Lung microvascular endothelial cell (primary cell): ENCODE measurements around the gene AJAP1. TPM values are rescaled to one million over a fixed set of nuclear protein-coding genes. Genes with fewer than 3 reads are reported as not detected.
"Not testable (repeated sequence)": the region's sequence is repeated elsewhere in the genome, so short reads cannot be mapped to it uniquely, and the experiment has no call there.

ENCODE experiments used
- DNase-seq, 2 donors: peaks; one replicate each; pipeline versions ENCODE4 v3.0.0 to v3.0.0-alpha.2; 2010; ENCODE audit warnings: low read depth in 2 of 2
- total RNA-seq: library from RNA; depleted of rRNA; stranded (reverse); fragments of >200 nt; gene quantifications from 2 replicates; pipeline ENCODE4 v1.2.1, GENCODE V29; 2014

AJAP1 gene, protein sequence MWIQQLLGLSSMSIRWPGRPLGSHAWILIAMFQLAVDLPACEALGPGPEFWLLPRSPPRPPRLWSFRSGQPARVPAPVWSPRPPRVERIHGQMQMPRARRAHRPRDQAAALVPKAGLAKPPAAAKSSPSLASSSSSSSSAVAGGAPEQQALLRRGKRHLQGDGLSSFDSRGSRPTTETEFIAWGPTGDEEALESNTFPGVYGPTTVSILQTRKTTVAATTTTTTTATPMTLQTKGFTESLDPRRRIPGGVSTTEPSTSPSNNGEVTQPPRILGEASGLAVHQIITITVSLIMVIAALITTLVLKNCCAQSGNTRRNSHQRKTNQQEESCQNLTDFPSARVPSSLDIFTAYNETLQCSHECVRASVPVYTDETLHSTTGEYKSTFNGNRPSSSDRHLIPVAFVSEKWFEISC
- not detected in 2 replicates for total RNA-seq

- DNase-seq: no peak
These were observed at the start of gene AJAP1 for GRCh38 chr1:4653796-4654725. Gene AJAP1 (plus strand): TSS chr1:4654609. CDS start chr1:4655426, 817 bp downstream.

DNA sequence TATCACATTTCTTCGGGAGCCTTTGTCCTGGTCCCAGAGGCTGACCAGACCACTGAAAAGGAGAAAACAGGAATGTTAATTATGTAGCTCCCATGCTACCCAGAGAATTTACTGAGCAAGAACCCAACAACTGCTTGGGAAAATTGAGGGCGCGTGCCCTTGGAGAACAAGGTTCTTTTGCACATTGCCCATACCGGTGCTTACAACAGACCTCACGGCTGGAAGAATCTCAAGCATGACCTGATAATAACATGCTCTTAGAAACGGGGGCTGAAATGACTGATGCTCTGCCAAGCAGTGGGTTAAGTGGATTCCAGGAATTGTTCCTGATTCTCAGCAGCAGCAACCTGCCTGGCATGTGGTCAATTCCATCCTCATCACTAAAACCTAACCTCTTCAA lies 49.3 kb upstream of the AJAP1 start:
- DNase-seq: no peak

DNA sequence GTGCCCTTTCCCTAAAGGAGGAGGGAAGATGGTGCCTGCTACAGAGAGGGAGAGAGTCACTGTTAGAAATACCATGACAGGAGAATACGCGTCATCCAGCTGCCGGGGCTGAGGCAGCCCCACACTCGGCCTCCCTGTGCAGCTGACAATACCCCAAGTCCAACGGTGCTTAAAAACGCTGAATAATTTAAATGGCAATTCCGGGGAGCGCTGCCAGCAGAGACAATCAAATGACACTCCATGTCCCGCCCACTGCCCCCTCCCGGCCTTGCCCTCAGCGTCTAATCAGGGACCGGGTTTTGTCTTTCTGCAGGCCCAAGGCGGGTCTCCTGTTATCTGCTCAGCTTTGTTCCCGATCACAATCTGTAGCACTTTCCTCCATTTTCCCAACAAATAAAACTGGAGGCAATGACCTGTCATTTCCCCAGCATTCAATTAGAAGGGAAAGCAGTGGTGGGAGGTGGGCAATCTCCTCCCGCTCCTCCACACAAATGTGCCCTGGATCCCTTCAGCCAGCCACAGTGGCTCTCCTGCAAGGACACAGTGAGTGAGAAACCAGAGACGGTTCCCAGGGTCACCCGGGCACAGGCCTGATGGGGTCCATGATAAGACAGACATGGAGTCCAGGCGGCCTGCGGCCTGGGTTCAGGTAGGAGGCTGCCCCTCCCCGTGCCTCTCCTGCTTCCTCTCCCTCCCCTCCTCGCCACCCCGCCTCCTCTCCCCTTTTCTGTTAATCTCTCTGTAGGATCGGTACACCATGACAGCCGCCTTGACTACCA lies 42.7 kb upstream of the AJAP1 start:
- DNase-seq: no peak

DNA sequence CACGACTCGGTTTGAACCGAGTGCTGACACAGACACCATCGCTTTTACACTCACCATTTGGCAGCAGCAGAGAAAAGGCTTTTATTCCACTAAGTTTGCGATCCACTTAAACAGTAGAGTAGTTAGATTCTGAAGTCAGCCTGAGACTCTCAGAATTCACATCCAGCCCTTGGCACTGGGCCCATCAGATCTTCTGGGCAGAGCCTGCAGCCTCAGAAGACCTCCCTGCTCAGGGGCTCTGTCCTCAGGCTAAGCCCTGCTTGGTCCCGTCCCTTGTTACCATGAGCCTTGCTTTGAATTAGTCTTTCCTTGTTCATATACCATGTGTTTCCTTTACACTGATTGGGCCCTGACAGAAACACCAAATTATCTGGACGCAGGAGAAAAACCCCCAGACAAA lies 41.4 kb upstream of the AJAP1 start:
- no peak for DNase-seq

GRCh38 chr1:4613606-4614370 lies 40.6 kb upstream of the AJAP1 start:
- no peak for DNase-seq

DNA sequence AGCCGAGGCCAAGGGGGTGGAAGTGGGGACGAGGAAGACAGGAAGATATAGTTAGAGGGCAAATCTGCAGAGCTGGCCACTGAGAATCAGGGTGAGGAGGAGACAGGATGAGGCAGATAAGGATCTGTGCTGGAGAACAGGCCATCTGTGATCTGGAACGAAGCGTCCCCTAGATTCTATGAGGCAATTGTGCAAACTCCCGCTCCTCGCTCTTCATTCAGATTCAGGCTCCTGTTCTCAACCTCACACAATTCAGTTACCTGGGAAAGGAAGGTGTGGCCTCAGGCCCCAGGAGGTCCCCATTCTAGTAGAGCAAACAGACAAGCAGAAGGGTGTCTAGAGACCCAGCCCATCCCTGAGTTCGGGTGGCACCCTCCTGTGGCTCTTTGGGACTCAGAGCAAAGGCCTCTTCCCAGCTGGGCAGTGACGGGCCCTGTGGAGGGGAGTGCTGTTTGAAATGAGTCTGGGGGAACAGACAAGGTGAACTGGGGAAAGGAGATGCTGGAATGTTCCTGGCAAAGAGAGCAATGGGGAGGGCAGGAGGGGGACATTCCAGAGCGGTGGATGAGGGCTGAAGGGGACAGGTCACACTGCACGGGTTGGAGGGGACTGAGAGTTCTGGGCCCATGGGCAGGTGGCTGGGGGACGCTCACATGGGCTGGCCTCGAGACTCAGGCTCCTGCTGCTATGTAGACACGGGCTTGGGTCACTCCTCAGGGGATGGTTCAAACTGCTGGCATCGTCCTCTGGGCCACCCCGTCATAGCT lies 39.9 kb upstream of the AJAP1 start:
- no peak for DNase-seq

DNA sequence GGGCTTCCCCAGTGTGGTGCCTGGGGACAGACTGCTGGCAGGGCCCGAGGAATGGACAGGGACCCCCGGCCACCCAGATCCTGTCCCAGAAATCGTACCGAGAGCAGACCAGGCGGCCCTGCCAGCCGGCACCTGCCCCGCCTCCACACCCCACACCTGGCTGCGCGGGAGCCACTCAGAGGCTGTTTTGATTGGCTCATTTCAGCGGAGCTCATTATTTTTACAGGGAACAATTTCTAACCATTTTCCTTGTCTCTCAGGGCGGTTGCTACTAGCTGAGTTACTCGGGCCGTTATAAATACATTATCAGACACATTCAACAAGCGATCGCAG lies 39.3 kb upstream of the AJAP1 start:
- DNase-seq: no peak

- DNase-seq: no peak
These were observed 38.9 kb upstream of the AJAP1 start for GRCh38 chr1:4615501-4615900.

DNA sequence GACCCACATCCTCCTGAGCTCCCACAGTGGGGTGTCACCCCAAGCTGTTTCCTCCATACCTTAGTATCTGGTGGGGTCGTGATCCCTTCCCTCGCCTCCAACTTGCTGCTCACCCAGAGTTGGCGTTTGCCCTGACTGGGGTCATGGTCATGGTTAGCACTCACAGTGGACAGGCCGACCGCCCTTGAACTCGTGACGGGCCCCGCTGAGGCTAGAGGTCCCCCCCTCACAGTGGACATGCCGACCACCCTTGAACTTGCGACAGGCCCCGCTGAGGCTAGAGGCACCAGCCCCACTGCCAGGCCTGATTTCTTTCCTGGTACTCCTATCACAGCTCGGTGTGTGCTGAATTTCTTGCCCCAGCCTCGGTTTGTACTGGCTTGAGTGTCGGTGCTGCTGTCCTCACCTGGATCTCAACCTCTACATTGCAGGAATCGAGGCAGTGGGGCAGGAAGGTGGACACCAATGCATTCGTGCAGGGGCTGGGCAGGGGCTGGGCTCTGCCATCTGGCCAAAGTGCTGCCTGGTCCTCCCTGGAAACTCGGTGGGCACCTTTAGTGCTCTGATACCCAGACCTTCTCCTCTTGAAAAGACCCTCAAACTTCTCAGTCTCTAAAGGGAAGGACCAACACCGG lies 37.5 kb upstream of the AJAP1 start:
- DNase-seq: no peak

GRCh38 chr1:4617506-4617905 lies 36.9 kb upstream of the AJAP1 start:
- DNase-seq: no peak

GRCh38 chr1:4618827-4619226 lies 35.6 kb upstream of the AJAP1 start:
- DNase-seq: not testable (repeated sequence)

GRCh38 chr1:4621646-4622045 lies 32.8 kb upstream of the AJAP1 start:
- no peak for DNase-seq

DNA sequence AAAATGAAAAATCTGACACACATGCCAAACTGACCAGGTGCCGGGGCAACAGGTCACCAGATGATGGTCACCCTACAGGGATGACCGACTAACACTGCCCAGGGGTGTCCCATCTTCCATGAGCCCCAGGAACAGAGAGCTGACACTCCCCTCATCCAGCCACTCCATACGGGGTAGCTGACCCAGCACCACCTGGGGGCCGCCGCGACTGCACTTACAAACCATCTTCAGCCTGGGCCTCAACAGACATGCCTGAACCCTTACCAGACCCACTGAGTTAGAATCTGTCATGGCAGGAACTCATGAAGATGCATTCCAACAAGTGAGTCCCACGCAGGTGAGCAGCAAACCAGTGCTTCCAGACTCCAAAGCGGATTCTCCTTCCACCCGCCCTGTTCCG lies 31.6 kb upstream of the AJAP1 start:
- DNase-seq: no peak

- no peak for DNase-seq
These were observed 30.2 kb upstream of the AJAP1 start for GRCh38 chr1:4624141-4624715.

DNA sequence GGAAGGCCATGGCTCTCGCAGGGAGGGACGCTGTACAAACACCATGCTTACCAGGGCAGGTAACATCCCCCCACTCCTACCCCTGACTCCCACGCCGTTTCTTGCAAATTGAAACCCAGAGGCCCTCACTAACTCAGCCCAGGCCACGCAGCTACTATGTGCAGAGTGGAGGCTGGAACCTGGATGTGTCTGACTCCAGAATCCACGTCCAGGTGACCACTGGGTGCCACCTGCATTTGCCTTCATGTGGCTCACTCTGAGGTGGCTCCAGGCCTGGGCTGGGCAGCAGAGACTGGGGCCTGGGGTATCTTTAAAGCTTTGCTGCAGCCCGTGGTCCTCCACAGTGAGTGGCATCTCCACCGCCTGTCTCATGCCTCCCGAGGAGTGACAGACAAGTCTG lies 29.6 kb upstream of the AJAP1 start:
- no peak for DNase-seq

DNA sequence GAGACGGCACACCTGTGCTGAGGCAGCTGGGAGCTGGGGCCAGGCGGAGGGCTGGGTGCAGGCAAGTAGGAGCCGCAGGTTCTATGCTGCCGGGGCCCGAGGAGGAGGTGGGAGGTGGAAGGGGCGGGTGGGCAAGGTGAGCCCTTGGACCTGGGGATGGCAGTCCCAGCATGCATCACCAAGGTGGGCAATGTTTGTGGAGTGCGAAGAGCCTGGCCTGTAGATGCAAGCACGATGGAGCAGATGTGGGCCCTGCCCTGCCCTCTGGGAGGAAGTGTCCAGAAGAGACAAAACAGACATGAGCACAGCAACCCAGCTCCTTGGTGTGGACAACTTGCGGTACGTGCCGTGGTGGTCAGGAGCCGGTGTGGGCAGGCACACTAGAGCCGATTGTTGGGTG lies 28.3 kb upstream of the AJAP1 start:
- DNase-seq: no peak

- DNase-seq: no peak
These were observed 27.7 kb upstream of the AJAP1 start for GRCh38 chr1:4626560-4627319.

- DNase-seq: no peak
These were observed 27.1 kb upstream of the AJAP1 start for GRCh38 chr1:4627353-4627752.

DNA sequence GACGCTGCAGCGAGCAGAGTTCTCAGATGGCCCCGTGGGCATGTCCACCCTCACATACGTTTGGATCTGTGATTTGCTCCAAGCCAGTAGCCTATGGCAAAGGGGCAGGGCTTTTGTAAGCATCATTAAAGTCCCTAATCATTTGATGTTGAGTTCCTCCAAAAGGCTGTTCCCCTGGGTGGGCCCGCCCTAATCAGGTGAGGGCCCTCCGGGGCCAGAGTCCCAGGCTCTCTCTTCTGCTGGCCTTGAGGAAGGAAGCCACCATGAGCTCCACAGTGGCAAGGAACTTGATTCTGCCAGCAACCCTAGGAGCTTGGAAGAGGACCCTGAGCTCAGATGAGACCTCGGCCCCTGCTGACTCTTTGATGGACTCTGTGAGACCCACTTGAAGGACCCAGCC lies 25.4 kb upstream of the AJAP1 start:
- no peak for DNase-seq
